ENCODE results near the gene GRK3.

The GRK3 gene

DNA sequence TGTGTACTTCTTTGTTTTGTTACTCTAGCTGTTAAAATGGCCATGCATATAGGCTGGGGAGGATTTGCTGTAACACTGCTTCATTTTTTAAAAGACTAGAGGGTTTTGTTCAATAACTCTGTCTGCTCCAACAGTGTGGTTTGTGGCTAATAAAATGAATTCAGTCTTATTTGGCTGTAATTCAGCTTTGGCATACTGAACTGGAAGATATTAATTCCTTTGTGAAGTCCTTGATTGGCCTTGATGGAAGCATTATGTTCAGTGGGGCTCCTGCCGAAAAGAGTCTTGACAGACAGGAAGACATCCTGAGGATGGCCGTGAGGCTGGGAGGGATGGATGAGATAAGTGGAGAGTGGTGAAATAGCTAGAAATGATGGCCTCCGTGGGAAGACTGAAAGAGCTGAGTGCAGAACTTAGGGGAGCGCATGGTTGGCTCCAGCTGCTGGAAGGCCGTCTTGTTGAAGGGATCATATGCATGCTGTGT, 132.7 kb downstream of the GRK3 start:
- Histone ChIP-seq H3K27ac (no peak overlapping the region), H3K4me3 (no peak overlapping the region)
- TF ChIP-seq, protein P1, sequence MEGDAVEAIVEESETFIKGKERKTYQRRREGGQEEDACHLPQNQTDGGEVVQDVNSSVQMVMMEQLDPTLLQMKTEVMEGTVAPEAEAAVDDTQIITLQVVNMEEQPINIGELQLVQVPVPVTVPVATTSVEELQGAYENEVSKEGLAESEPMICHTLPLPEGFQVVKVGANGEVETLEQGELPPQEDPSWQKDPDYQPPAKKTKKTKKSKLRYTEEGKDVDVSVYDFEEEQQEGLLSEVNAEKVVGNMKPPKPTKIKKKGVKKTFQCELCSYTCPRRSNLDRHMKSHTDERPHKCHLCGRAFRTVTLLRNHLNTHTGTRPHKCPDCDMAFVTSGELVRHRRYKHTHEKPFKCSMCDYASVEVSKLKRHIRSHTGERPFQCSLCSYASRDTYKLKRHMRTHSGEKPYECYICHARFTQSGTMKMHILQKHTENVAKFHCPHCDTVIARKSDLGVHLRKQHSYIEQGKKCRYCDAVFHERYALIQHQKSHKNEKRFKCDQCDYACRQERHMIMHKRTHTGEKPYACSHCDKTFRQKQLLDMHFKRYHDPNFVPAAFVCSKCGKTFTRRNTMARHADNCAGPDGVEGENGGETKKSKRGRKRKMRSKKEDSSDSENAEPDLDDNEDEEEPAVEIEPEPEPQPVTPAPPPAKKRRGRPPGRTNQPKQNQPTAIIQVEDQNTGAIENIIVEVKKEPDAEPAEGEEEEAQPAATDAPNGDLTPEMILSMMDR (IDR thresholded peaks at IDR 0.05): no peak
- no peak for DNase-seq (ENCODE audit: low spot score)

DNA sequence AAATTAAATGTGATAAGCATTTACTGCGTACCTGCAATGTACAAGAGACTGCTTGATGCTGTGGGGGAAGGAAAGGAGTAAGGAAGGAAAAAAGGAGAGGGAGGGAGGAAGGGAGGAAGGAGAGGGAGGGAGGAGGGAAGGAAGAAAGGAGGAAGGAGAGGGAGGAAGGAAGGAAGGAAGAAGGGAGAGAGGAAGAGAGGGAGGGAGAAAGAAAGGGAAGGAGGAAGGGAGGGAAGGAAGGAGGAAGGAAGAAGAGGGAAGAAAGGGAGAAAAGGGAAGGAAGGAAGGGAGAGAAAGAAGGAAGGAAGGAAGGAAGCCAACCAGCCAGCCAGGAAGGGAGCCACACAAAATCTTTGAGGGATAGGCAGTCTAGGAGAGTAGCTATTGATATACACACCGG, 133.5 kb downstream of the GRK3 start:
- H3K4me3 ChIP-seq: no peak overlapping the region
- TF ChIP-seq, protein P1 (IDR thresholded peaks at IDR 0.05): no peak
- DNase-seq (ENCODE audit: low spot score): no peak
- no peak overlapping the region for H3K27ac ChIP-seq

GRCh38 chr22:25698461-25698860, 134.0 kb downstream of the GRK3 start:
- TF ChIP-seq, protein P1 (IDR thresholded peaks at IDR 0.05): no peak
- Histone ChIP-seq H3K27ac (no peak overlapping the region), H3K4me3 (no peak overlapping the region)
- DNase-seq (ENCODE audit: low spot score): no peak

GRCh38 chr22:25698978-25699377, 134.5 kb downstream of the GRK3 start:
- H3K4me3 ChIP-seq: no peak overlapping the region
- DNase-seq (ENCODE audit: low spot score): no peak
- no peak overlapping the region for H3K27ac ChIP-seq
- TF ChIP-seq, protein P1 (IDR thresholded peaks at IDR 0.05): no peak

GRCh38 chr22:25701056-25701780, 136.7 kb downstream of the GRK3 start:
- DNase-seq (ENCODE audit: low spot score): no peak

GRCh38 chr22:25702040-25702439, 137.6 kb downstream of the GRK3 start:
- no peak for DNase-seq (ENCODE audit: low spot score)
- TF ChIP-seq, protein P1 (IDR thresholded peaks at IDR 0.05): peak; percentile 15
- H3K4me3 ChIP-seq: no peak overlapping the region
- no peak overlapping the region for H3K27ac ChIP-seq

More at GRCh38 chr22:25701056-25701780, 136.7 kb downstream of the GRK3 start:
- Histone ChIP-seq H3K4me3 (no peak overlapping the region), H3K27ac (no peak overlapping the region)
- TF ChIP-seq, protein P1 (IDR thresholded peaks at IDR 0.05): no peak

- Histone ChIP-seq H3K4me3 (no peak overlapping the region), H3K27ac (no peak overlapping the region)
- no peak for DNase-seq (ENCODE audit: low spot score)
- TF ChIP-seq, protein P1 (IDR thresholded peaks at IDR 0.05): no peak
Measured at GRCh38 chr22:25702571-25703167, 138.2 kb downstream of the GRK3 start.

All from coronary artery (tissue), 2 donors.